Measurements from ENCODE around the gene SMIM36.
A peak's percentile ranks its signal among the peaks of the same experiment; 100 is the strongest.

The SMIM36 gene

GRCh38 chr17:55418369-55419268 lies 92.6 kb downstream of the SMIM36 start:
- H3K9me2 ChIP-seq (replicated peaks; ENCODE audit: low read depth, low read length) = no peaks in the 10 kb centered on the region
- H3K36me3 ChIP-seq (ENCODE audit: insufficient read depth, low read length) = no peaks in the 10 kb centered on the region; the same call in 1 of the 2 replicates
- peaks cover 21% of the 10 kb centered on the region for H3K4me1 ChIP-seq (ENCODE audit: insufficient read depth, low read length, poor library complexity, severe bottlenecking)
- no peak for TF ChIP-seq EZH2phosphoT487 (IDR thresholded peaks at IDR 0.05; ENCODE audit: borderline replicate concordance)
- no peak for TF ChIP-seq CTCF (conservative IDR thresholded peaks at IDR 0.05; ENCODE audit: low read length)
- H2AFZ ChIP-seq (ENCODE audit: low read length) = no peak overlapping the region
- peaks cover 10% of the 10 kb centered on the region for H4K20me1 ChIP-seq (ENCODE audit: insufficient read depth, low read length, poor library complexity, severe bottlenecking)
- no peaks in the 10 kb centered on the region for H3K27me3 ChIP-seq (ENCODE audit: insufficient read depth, low read length, poor library complexity, severe bottlenecking)
- no peaks in the 10 kb centered on the region for H3K9me3 ChIP-seq (ENCODE audit: insufficient read depth, low read depth, low read length)
- peak overlapping the region; percentile 83 for H3K4me3 ChIP-seq (ENCODE audit: low read length, poor library complexity, severe bottlenecking)
- H3F3A ChIP-seq (ENCODE audit: low read depth) = no peaks in the 10 kb centered on the region
- peaks cover 44% of the 10 kb centered on the region for H3K79me2 ChIP-seq (ENCODE audit: insufficient read depth, low read length)
- H3K9ac ChIP-seq (ENCODE audit: low read depth, low read length, poor library complexity, severe bottlenecking) = no peak overlapping the region
- H3K4me2 ChIP-seq (ENCODE audit: low read depth, low read length, poor library complexity, severe bottlenecking) = peak overlapping the region; percentile 79

DNA sequence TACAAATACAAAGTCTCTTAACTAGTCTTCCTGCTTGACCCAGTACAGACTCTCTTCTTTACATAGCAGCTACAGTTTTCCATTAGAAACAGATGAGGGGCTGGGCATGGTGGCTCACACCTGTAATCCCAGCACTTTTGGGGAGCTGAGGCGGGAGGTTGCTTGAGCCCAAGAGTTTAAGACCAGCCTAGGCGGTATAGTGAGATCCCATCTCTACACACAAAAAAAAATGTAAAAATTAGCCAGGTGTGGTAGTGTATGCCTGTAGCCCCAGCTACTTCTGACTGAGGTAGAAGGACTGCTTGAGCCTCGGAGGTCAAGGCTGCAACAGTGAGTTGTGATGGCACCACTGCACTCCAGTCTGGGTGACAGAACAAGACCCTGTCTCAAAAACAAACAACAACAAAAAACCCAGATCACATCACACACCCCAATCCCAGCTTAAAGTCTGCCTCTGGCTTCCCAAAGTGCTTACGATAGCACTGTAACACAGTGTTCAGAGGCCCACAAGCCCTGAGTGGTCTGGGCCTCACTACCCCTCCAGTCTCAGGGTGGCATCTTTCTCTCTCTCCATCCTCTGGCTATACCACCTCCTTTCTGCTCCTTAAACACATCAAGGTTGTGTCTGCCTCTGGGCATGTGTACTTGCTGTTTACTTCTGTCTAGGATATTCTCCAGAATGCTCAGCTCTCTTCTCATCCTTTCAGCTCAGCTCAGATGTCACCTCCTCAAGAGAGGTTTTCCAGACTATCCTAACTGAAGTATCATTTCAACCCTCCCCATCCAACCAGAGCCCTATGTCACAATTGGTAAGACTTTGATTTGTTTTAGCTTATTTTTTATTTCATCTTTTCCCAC lies 93.6 kb downstream of the SMIM36 start:
- Histone ChIP-seq H3K9me2 (replicated peaks; ENCODE audit: low read depth, low read length) (no peaks in the 10 kb centered on the region), H3K4me3 (ENCODE audit: low read length, poor library complexity, severe bottlenecking) (no peak overlapping the region), H3F3A (ENCODE audit: low read depth) (no peaks in the 10 kb centered on the region), H3K36me3 (ENCODE audit: insufficient read depth, low read length) (peaks cover 5% of the 10 kb centered on the region; the same call in 1 of the 2 replicates), H3K79me2 (ENCODE audit: insufficient read depth, low read length) (peaks cover 44% of the 10 kb centered on the region), H3K4me2 (ENCODE audit: low read depth, low read length, poor library complexity, severe bottlenecking) (peak overlapping the region; percentile 79), H4K20me1 (ENCODE audit: insufficient read depth, low read length, poor library complexity, severe bottlenecking) (peaks cover 10% of the 10 kb centered on the region), H2AFZ (ENCODE audit: low read length) (no peak overlapping the region), H3K9ac (ENCODE audit: low read depth, low read length, poor library complexity, severe bottlenecking) (no peak overlapping the region), H3K9me3 (ENCODE audit: insufficient read depth, low read depth, low read length) (no peaks in the 10 kb centered on the region), H3K27me3 (ENCODE audit: insufficient read depth, low read length, poor library complexity, severe bottlenecking) (no peaks in the 10 kb centered on the region), H3K4me1 (ENCODE audit: insufficient read depth, low read length, poor library complexity, severe bottlenecking) (peaks cover 21% of the 10 kb centered on the region)
- TF ChIP-seq EZH2phosphoT487 (IDR thresholded peaks at IDR 0.05; ENCODE audit: borderline replicate concordance) = no peak
- no peak for TF ChIP-seq CTCF (conservative IDR thresholded peaks at IDR 0.05; ENCODE audit: low read length)

GRCh38 chr17:55416470-55417052 lies 94.7 kb downstream of the SMIM36 start:
- no peaks in the 10 kb centered on the region for H3F3A ChIP-seq (ENCODE audit: low read depth)
- H3K9ac ChIP-seq (ENCODE audit: low read depth, low read length, poor library complexity, severe bottlenecking) = no peak overlapping the region
- no peak overlapping the region for H3K4me3 ChIP-seq (ENCODE audit: low read length, poor library complexity, severe bottlenecking)
- H2AFZ ChIP-seq (ENCODE audit: low read length) = no peak overlapping the region
- no peak overlapping the region for H3K4me2 ChIP-seq (ENCODE audit: low read depth, low read length, poor library complexity, severe bottlenecking)
- no peaks in the 10 kb centered on the region for H3K27me3 ChIP-seq (ENCODE audit: insufficient read depth, low read length, poor library complexity, severe bottlenecking)
- H4K20me1 ChIP-seq (ENCODE audit: insufficient read depth, low read length, poor library complexity, severe bottlenecking) = peaks cover 10% of the 10 kb centered on the region
- H3K4me1 ChIP-seq (ENCODE audit: insufficient read depth, low read length, poor library complexity, severe bottlenecking) = peaks cover 21% of the 10 kb centered on the region
- TF ChIP-seq CTCF (conservative IDR thresholded peaks at IDR 0.05; ENCODE audit: low read length) = no peak
- TF ChIP-seq EZH2phosphoT487 (IDR thresholded peaks at IDR 0.05; ENCODE audit: borderline replicate concordance) = no peak
- peaks cover 14% of the 10 kb centered on the region; the same call in 1 of the 2 replicates for H3K36me3 ChIP-seq (ENCODE audit: insufficient read depth, low read length)
- H3K9me2 ChIP-seq (replicated peaks; ENCODE audit: low read depth, low read length) = no peaks in the 10 kb centered on the region
- H3K9me3 ChIP-seq (ENCODE audit: insufficient read depth, low read depth, low read length) = no peaks in the 10 kb centered on the region
- H3K79me2 ChIP-seq (ENCODE audit: insufficient read depth, low read length) = peaks cover 44% of the 10 kb centered on the region
